HEK293 (cell line): Measurements from ENCODE around the gene RNF225.

ENCODE experiments used
- BCL11B ChIP-seq: fragments of 450-650 bp; formaldehyde crosslinking; IDR thresholded peaks from 2 replicates; pipeline ENCODE4 v1.5.1; 2016; ENCODE audit warnings: low read depth, missing biosample characterization, missing genetic modification characterization
- GLI2 ChIP-seq: fragments of 450-650 bp; formaldehyde crosslinking; IDR thresholded peaks from 2 replicates; pipeline ENCODE4; 2017; ENCODE audit warnings: missing biosample characterization, missing genetic modification characterization, low read depth, borderline replicate concordance
- IKZF3 ChIP-seq: fragments of 450-650 bp; IDR thresholded peaks from 2 replicates; pipeline ENCODE4 v1.5.0; 2018; ENCODE audit warnings: missing biosample characterization, mild to moderate bottlenecking, missing genetic modification characterization, moderate library complexity
- KLF9 ChIP-seq: fragments of 450-650 bp; formaldehyde crosslinking; IDR thresholded peaks from 2 replicates; pipeline ENCODE4 v1.5.1; 2016; ENCODE audit warnings: missing biosample characterization, missing genetic modification characterization, low read depth
- PBX3 ChIP-seq: sonication (generic); formaldehyde crosslinking; IDR thresholded peaks from 2 replicates; pipeline ENCODE4 v1.8.1; 2022; ENCODE audit warnings: mild to moderate bottlenecking, moderate library complexity, missing genetic modification reagents
- PRDM6 ChIP-seq: fragments of 450-650 bp; formaldehyde crosslinking; IDR thresholded peaks from 2 replicates; pipeline ENCODE4 v1.5.1; 2017; ENCODE audit warnings: missing biosample characterization, missing genetic modification characterization
- SCRT1 ChIP-seq: fragments of 450-650 bp; formaldehyde crosslinking; IDR thresholded peaks from 2 replicates; pipeline ENCODE4 v1.5.1; 2016; ENCODE audit warnings: missing biosample characterization, missing genetic modification characterization, borderline replicate concordance
- ZBTB10 ChIP-seq: fragments of 450-650 bp; formaldehyde crosslinking; IDR thresholded peaks from 2 replicates; pipeline ENCODE4 v1.5.1; 2016; ENCODE audit warnings: missing biosample characterization, missing genetic modification characterization
- ZBTB48 ChIP-seq: fragments of 450-650 bp; formaldehyde crosslinking; IDR thresholded peaks from 2 replicates; pipeline ENCODE4 v1.5.1; 2016; ENCODE audit warnings: missing biosample characterization, missing genetic modification characterization
- ZNF132 ChIP-seq: fragments of 450-650 bp; formaldehyde crosslinking; IDR thresholded peaks from 2 replicates; pipeline ENCODE4 v1.5.1; 2017; ENCODE audit warnings: missing biosample characterization, missing genetic modification characterization, borderline replicate concordance
- ZNF274 ChIP-seq, 2 experiments: fragments of 200-500 bp in 1 of 2; fragments of 450-650 bp in 1 of 2; sonication (Bioruptor generic) in 1 of 2; formaldehyde crosslinking in 1 of 2; IDR thresholded peaks; 2 replicates each; pipeline versions ENCODE4 v1.5.1 to v1.6.1; 2014 to 2016; ENCODE audit warnings: borderline replicate concordance in 1 of 2, inconsistent platforms in 1 of 2, low read length in 1 of 2, missing biosample characterization in 1 of 2, missing genetic modification characterization in 1 of 2
- ZNF350 ChIP-seq: fragments of 450-650 bp; formaldehyde crosslinking; IDR thresholded peaks from 2 replicates; pipeline ENCODE4 v1.5.0; 2017; ENCODE audit warnings: missing biosample characterization, mild to moderate bottlenecking, missing genetic modification characterization
- ZNF404 ChIP-seq: fragments of 450-650 bp; formaldehyde crosslinking; IDR thresholded peaks from 2 replicates; pipeline ENCODE4 v1.5.1; 2017; ENCODE audit warnings: missing biosample characterization, missing genetic modification characterization
- ZNF513 ChIP-seq: fragments of 450-650 bp; IDR thresholded peaks from 2 replicates; pipeline ENCODE4 v1.5.1; 2018; ENCODE audit warnings: missing biosample characterization, missing genetic modification characterization
- ZNF555 ChIP-seq: fragments of 450-650 bp; formaldehyde crosslinking; conservative IDR thresholded peaks from 2 replicates; pipeline ENCODE4 v1.5.1; 2017; ENCODE audit warnings: missing biosample characterization, mild to moderate bottlenecking, missing genetic modification characterization, inconsistent platforms
- ZNF558 ChIP-seq: fragments of 450-650 bp; formaldehyde crosslinking; IDR thresholded peaks from 2 replicates; pipeline ENCODE4 v1.5.1; 2016; ENCODE audit warnings: missing biosample characterization, missing genetic modification characterization
- ZNF600 ChIP-seq: fragments of 450-650 bp; formaldehyde crosslinking; IDR thresholded peaks from 2 replicates; pipeline ENCODE4 v1.5.1; 2016; ENCODE audit warnings: missing biosample characterization, missing genetic modification characterization
- ZNF610 ChIP-seq: fragments of 450-650 bp; formaldehyde crosslinking; IDR thresholded peaks from 2 replicates; pipeline ENCODE4 v1.5.1; 2016; ENCODE audit warnings: missing biosample characterization, missing genetic modification characterization, borderline replicate concordance
- ZNF692 ChIP-seq: fragments of 450-650 bp; formaldehyde crosslinking; IDR thresholded peaks from 2 replicates; pipeline ENCODE4 v1.5.1; 2016; ENCODE audit warnings: missing biosample characterization, missing genetic modification characterization
- ZNF792 ChIP-seq: fragments of 450-650 bp; formaldehyde crosslinking; IDR thresholded peaks from 2 replicates; pipeline ENCODE4 v1.5.1; 2016; ENCODE audit warnings: missing biosample characterization, missing genetic modification characterization
- ZSCAN18 ChIP-seq: fragments of 450-650 bp; formaldehyde crosslinking; IDR thresholded peaks from 2 replicates; pipeline ENCODE4 v1.5.1; 2016; ENCODE audit warnings: missing biosample characterization, missing genetic modification characterization
- ZSCAN5A ChIP-seq: fragments of 450-650 bp; formaldehyde crosslinking; IDR thresholded peaks from 2 replicates; pipeline ENCODE4 v1.5.1; 2016; ENCODE audit warnings: missing biosample characterization, missing genetic modification characterization

Gene RNF225

GRCh38 chr19:58395979-58396627 lies 647 bp downstream of the RNF225 start (continued):
- peak; percentile 25; the same call in 1 of the 2 replicates for TF ChIP-seq ZBTB10 (tag by site-specific recombination)
- 0 out of 2 replicates have a peak, but pooled peaks have one; percentile 49 for TF ChIP-seq BCL11B
- TF ChIP-seq ZNF610 = no peak
- no peak for TF ChIP-seq SCRT1 (tag by site-specific recombination)
- peak; percentile 98 for TF ChIP-seq ZBTB48
- no peak for TF ChIP-seq ZSCAN5A (tag by site-specific recombination)
- TF ChIP-seq PRDM6 = no peak
- no peak for TF ChIP-seq ZNF555 (tag by site-specific recombination)
- TF ChIP-seq ZNF404 (tag by site-specific recombination) = no peak
- TF ChIP-seq IKZF3 (tag by site-specific recombination) = peak; percentile 5; the same call in 1 of the 2 replicates
- TF ChIP-seq ZNF792 (tag by site-specific recombination) = no peak
- TF ChIP-seq GLI2 (tag by site-specific recombination) = no peak
- TF ChIP-seq ZNF600 = peak; percentile 47; the same call in 1 of the 2 replicates
- no peak for TF ChIP-seq KLF9 (tag by site-specific recombination)
- no peak for TF ChIP-seq ZNF558 (tag by site-specific recombination)
- peak; percentile 62; the same call in 1 of the 2 replicates for TF ChIP-seq ZNF513 (tag by site-specific recombination)
- TF ChIP-seq PBX3 (CRISPR knock-in tag) = no peak
- TF ChIP-seq ZNF692 (tag by site-specific recombination) = no peak
- no peak for TF ChIP-seq ZNF274 (IDR thresholded peaks at IDR 0.05; ENCODE audit: low read length)
- no peak for TF ChIP-seq ZNF274 (tag by site-specific recombination; IDR thresholded peaks at IDR 0.05; ENCODE audit: borderline replicate concordance)
- TF ChIP-seq ZNF132 (tag by site-specific recombination) = no peak
- no peak for TF ChIP-seq ZNF350 (tag by site-specific recombination)
- no peak for TF ChIP-seq ZSCAN18 (tag by site-specific recombination)
